Astrocyte (in vitro differentiated cells and primary cell): ENCODE results near the gene RAI2.

Source experiments
- CTCF ChIP-seq: IDR thresholded peaks from 2 replicates; pipeline ENCODE4 v1.5.1; 2011; ENCODE audit warnings: low read depth, mild to moderate bottlenecking, inconsistent platforms, low read length, moderate library complexity; ENCODE audit not compliant: insufficient read depth
- EZH2 ChIP-seq: IDR thresholded peaks from 2 replicates; pipeline ENCODE4 v1.6.1; 2012; ENCODE audit warnings: mild to moderate bottlenecking, low read length, inconsistent platforms; ENCODE audit not compliant: insufficient read depth

GRCh38 chrX:17818726-17819125 is 42.4 kb downstream of the RAI2 start:
- no peak for TF ChIP-seq CTCF
- no peak for TF ChIP-seq EZH2
